NCI-H524 treated with DMSO at 0.1 percent for 48 hours (cell line): Measurements from ENCODE around the gene MYO1E.
"Not testable (repeated sequence)": the region's sequence is repeated elsewhere in the genome, so short reads cannot be mapped to it uniquely, and the experiment has no call there.

Source experiments
- DNase-seq: peaks from one replicate; lab custom pipeline; 2025; lab: John Stamatoyannopoulos, UW

The MYO1E gene

GRCh38 chr15:59350421-59350732 is 22.3 kb downstream of the MYO1E start:
- DNase-seq, result no peak

GRCh38 chr15:59349680-59350420 is 22.8 kb downstream of the MYO1E start:
- no peak for DNase-seq

GRCh38 chr15:59347915-59348314 is 24.8 kb downstream of the MYO1E start:
- DNase-seq, result no peak

- DNase-seq, result no peak
These were observed 25.7 kb downstream of the MYO1E start for GRCh38 chr15:59346951-59347350.

GRCh38 chr15:59345326-59345725 is 27.3 kb downstream of the MYO1E start:
- no peak for DNase-seq

GRCh38 chr15:59344311-59344710 is 28.4 kb downstream of the MYO1E start:
- DNase-seq, result no peak

- no peak for DNase-seq
These were observed 32.3 kb downstream of the MYO1E start for GRCh38 chr15:59340325-59340724.

- DNase-seq, result no peak
These were observed 33.4 kb downstream of the MYO1E start for GRCh38 chr15:59339252-59339672.

- no peak for DNase-seq
These were observed 34.3 kb downstream of the MYO1E start for GRCh38 chr15:59338414-59338813.

- not testable (repeated sequence) for DNase-seq
These were observed 35.9 kb downstream of the MYO1E start for GRCh38 chr15:59336725-59337124.

- no peak for DNase-seq
These were observed 37.4 kb downstream of the MYO1E start for GRCh38 chr15:59335207-59335786.

- DNase-seq, result no peak
These were observed 38.6 kb downstream of the MYO1E start for GRCh38 chr15:59334076-59334415.

GRCh38 chr15:59333401-59334075 is 39.1 kb downstream of the MYO1E start:
- DNase-seq, result no peak

- DNase-seq, result no peak
These were observed 40.7 kb downstream of the MYO1E start for GRCh38 chr15:59332009-59332408.

- no peak for DNase-seq
These were observed 42.0 kb downstream of the MYO1E start for GRCh38 chr15:59330649-59331048.

GRCh38 chr15:59329570-59330350 is 42.9 kb downstream of the MYO1E start:
- no peak for DNase-seq

GRCh38 chr15:59329091-59329490 is 43.6 kb downstream of the MYO1E start:
- no peak for DNase-seq

- no peak for DNase-seq
These were observed 44.7 kb downstream of the MYO1E start for GRCh38 chr15:59327942-59328341.

- no peak for DNase-seq
These were observed 45.8 kb downstream of the MYO1E start for GRCh38 chr15:59326856-59327255.

GRCh38 chr15:59322056-59322759 is 50.5 kb downstream of the MYO1E start:
- no peak for DNase-seq

GRCh38 chr15:59321000-59321689 is 51.5 kb downstream of the MYO1E start:
- no peak for DNase-seq

GRCh38 chr15:59317211-59317610 is 55.5 kb downstream of the MYO1E start:
- DNase-seq, result no peak
